T1000 (cell line): ENCODE data around the gene MEGF6.
"Not testable (repeated sequence)": the region's sequence is repeated elsewhere in the genome, so short reads cannot be mapped to it uniquely, and the experiment has no call there.

Experiments
- DNase-seq: peaks from one replicate; lab custom pipeline; 2025; ENCODE audit warnings: mixed read lengths; lab: John Stamatoyannopoulos, UW

The MEGF6 gene

GRCh38 chr1:3595949-3596348, 15.4 kb downstream of the MEGF6 start:
- no peak for DNase-seq

DNA sequence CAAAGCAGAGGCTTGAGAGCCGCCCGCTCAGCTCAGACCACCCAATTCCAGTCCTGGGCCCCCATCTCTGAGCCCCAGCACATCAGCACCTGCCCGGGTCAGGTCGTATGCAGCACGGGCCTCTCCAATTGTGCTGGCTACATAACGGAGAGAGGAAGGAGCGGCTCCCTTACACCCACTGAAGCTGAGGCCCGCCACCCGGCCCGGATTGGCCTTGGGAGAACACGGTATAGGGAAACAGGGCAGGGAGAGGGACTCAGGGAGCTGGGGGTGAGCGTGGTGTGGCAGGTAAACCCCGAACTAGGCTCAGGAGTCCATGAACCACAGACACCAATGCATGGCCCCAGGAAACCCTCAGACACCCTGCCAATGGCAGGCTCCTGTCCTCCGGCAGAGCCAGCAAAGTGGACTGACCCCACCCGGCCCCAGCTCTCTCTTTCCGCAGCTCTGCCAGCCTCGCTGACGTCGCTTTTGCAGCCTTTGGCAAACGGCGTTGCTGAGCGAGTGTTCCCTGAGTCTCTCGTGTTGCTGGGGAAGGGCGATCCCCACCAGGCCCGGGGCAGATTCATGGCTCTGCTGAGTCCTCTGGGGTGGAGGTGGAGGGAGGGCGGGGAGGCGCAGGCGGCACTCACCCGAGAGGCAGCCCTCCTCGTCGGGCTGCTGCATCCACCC, 16.5 kb downstream of the MEGF6 start:
- DNase-seq: no peak

GRCh38 chr1:3593745-3594144, 17.6 kb downstream of the MEGF6 start:
- no peak for DNase-seq

- no peak for DNase-seq
Measured at GRCh38 chr1:3593334-3593733, 18.0 kb downstream of the MEGF6 start.

DNA sequence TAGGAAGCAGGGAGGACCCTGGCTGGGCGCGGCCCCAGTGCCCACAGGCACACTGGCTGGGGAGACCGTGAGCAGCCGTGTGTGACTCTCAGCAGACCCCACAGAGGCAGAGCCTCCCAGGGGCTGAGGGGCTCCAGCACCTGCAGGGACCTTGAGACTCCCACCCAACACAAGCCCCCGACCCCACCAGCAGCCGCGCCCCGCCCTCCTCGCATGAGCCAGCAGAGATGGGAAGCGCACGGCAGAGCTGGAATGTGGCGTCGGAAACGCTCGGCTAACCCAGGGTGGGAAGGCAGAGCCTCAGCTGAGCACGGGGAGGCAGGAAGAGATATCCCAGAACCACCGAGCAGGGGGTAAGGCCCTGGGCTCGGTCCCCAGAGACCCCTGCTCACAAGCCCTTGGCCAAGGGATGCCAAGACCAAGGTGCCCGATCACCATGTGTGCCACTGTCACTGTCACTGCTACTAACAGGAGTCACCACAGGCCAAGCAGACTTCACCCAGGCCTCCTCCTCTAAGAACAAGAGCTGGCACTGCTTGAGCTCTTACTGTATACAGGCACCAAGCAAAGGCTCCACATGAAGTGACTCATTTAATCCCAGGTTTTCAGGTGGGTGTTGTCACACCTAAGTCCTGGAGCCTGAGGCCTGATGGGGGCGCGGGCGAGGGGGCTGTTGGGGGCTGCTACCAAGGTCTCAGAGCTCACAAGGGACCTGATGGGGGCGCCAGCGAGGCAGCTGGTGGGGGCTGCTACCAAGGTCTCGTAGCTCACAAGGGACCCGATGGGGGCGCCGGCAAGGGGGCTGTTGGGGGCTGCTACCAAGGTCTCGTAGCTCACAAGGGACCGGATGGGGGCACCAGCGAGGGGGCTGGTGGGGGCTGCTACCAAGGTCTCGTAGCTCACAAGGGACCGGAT, 20.1 kb downstream of the MEGF6 start:
- no peak for DNase-seq

- no peak for DNase-seq
Measured at GRCh38 chr1:3590139-3590763, 21.1 kb downstream of the MEGF6 start.

DNA sequence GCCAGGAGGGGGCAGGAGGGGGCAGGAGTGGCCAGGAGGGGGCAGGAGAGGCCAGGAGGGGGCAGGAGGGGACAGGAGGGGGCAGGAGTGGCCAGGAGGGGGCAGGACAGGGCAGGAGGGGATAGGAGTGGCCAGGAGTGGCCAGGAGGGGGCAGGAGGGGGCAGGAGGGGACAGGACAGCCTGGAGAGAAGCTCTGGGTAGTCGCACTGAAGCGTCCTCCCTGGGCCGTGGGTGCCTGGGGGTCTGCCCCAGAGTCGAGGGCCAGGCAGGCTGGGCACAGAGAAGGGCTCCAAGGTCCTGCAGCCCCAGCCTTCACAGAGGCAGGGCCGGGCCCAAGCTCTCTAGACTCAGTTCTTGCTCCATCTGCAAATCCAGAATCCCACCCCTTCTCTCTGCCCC, 22.9 kb downstream of the MEGF6 start:
- DNase-seq: no peak

- no peak for DNase-seq
Measured at GRCh38 chr1:3586986-3587759, 24.1 kb downstream of the MEGF6 start.

- no peak for DNase-seq
Measured at GRCh38 chr1:3585940-3586568, 25.3 kb downstream of the MEGF6 start.

- not testable (repeated sequence) for DNase-seq
Measured at GRCh38 chr1:3585353-3585868, 25.9 kb downstream of the MEGF6 start.

DNA sequence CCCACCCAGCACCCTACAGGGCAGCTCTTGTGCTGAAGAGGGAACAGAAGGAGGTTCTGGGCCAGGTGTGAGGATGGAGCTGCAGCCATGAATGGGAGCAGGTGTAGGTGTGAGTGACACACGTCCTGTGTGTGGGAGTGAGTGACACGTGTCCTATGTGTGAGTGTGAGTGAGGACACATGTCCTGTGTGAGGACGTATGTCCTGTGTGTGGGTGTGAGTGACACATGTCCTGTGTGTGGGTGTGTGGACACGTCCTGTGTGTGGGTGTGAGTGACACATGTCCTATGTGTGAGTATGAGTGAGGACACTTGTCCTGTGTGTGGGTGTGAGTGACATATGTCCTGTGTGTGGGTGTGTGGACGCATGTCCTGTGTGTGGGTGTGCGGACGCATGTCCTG, 26.4 kb downstream of the MEGF6 start:
- DNase-seq: no peak

DNA sequence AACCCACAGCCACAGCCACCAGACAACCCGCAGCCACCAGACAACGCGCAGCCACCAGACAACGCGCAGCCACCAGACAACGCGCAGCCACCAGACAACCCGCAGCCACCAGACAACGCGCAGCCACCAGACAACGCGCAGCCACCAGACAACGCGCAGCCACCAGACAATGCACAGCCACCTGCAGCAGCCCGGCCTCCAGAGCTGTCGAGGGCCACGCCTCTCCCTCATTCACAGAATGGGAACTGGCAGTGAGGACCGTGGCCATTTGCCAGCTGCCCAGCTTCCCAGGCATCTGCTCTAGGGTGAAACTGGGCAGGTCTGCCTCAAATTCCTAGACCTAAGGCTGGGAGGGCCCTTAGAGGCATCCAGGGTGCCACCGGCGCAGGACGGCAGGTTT, 27.6 kb downstream of the MEGF6 start:
- DNase-seq: not testable (repeated sequence)

- no peak for DNase-seq
Measured at GRCh38 chr1:3581296-3582036, 29.8 kb downstream of the MEGF6 start.

GRCh38 chr1:3580231-3580630, 31.1 kb downstream of the MEGF6 start:
- DNase-seq: no peak

DNA sequence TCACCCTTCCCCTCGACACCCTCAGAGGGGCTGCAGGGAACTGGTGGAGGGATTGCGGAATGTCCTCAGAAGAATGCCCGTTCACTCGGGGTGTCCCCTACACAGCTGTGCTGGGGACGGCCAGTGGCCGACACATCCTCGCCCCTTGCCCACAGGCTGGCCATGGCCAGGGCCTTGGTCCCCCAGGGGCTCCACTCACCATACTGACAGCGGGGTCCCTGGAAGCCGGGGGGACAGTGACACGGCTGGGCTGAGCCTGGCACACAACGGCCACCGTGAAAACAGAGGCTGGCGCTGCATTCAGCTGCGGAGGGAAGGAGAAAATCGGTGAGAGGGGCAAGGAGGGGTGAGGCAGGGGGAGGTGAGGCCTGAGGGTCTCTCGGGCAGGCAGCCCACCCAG, 31.7 kb downstream of the MEGF6 start:
- no peak for DNase-seq

GRCh38 chr1:3578906-3579305, 32.4 kb downstream of the MEGF6 start:
- DNase-seq: no peak

DNA sequence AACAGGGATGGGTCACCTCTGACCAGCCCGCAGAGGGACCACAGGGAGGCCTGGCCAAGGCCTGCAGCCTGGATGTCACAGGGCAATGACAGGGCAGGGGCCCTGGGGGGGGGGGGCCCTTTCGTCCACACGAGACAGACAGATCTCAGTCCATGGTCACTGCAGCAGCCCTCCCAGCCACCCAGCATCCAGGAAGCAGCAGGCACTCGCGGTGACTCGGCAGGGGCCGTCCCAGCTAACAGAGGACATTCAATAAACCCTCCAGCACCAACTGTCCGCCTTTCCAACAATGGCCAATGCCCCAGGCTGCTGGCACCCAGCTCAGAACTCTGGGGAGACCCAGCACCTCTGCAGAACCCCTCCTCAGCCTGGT, 32.9 kb downstream of the MEGF6 start:
- DNase-seq: no peak

GRCh38 chr1:3577711-3578432, 33.4 kb downstream of the MEGF6 start:
- no peak for DNase-seq

GRCh38 chr1:3577300-3577699, 34.0 kb downstream of the MEGF6 start:
- no peak for DNase-seq

- DNase-seq: no peak
Measured at GRCh38 chr1:3575993-3576392, 35.3 kb downstream of the MEGF6 start.
